ENCODE measurements around the gene KCNC3.

GRCh38 chr19:50344661-50345318 is 15.6 kb upstream of the KCNC3 start:
- TF ChIP-seq CBFB (CRISPR knock-in tag; IDR thresholded peaks at IDR 0.05) (no peak), ZNF121 (CRISPR knock-in tag; IDR thresholded peaks at IDR 0.05) (no peak), TBX2 (CRISPR knock-in tag; IDR thresholded peaks at IDR 0.05; ENCODE audit: borderline replicate concordance) (no peak), CTCF (CRISPR knock-in tag; IDR thresholded peaks at IDR 0.05) (no peak), PAX8 (CRISPR knock-in tag; IDR thresholded peaks at IDR 0.05; ENCODE audit: borderline replicate concordance) (no peak), JUND (CRISPR knock-in tag; IDR thresholded peaks at IDR 0.05) (no peak), TAF1 (CRISPR knock-in tag; IDR thresholded peaks at IDR 0.05) (no peak), TCF7L2 (IDR thresholded peaks at IDR 0.05; ENCODE audit: low read depth, low read length) (no peak), NFRKB (IDR thresholded peaks at IDR 0.05) (no peak)

Measured in HepG2 (cell line).